Subcutaneous adipose tissue (tissue), 4 donors: Measurements from ENCODE around the gene BORCS5. TPM values are rescaled to one million over a fixed set of nuclear protein-coding genes. Genes with fewer than 3 reads are reported as not detected.

Source experiments
- CTCF ChIP-seq: fragments of 450-650 bp; IDR thresholded peaks from one replicate; pipeline ENCODE4 v1.5.1; 2016; ENCODE audit warnings: low read depth, mild to moderate bottlenecking, control low read depth, antibody characterized with exemption, moderate library complexity
- total RNA-seq, 4 donors: library from RNA; depleted of rRNA; stranded (reverse); fragments of >200 nt; gene quantifications; one replicate each; pipeline ENCODE4 v1.1.0, GENCODE V29; 2016

Gene BORCS5
- total RNA-seq, 4 donors from 2014 or later: 9.8 to 21.4 (median 14.6) TPM

DNA sequence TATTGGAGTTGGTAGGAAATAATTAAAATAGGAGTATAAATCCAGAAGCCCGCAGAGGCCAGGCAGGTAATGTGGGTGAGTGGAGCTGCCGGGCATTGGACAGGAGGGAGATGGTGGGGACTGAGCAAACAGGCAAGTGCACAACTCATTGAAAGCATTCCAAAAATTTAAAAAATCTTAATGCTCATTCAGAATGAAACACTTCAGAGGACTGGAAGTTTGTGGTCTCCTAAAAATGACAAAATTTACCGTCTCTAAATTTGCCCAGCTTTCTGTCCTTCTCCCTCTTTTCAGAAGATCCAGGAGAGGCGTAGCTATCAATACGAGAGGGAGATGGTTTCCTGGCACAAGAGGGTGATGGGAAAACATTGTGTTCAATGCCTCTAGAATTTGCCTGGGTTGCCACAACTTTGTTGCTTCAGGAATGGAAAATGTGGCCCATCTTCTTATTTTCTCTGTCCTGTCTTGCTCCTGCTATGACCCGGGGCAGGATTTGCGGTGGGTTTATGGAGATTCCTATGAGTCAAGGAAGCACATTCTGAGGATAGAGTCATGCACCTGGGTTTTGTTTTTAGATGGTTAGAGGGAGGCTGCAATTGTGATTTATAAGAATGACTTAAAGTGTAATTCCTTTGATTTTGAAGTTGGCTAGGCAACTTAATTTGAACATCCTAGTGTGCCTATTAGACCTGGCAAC is 72.2 kb downstream of the BORCS5 start:
- no peak for TF ChIP-seq CTCF

DNA sequence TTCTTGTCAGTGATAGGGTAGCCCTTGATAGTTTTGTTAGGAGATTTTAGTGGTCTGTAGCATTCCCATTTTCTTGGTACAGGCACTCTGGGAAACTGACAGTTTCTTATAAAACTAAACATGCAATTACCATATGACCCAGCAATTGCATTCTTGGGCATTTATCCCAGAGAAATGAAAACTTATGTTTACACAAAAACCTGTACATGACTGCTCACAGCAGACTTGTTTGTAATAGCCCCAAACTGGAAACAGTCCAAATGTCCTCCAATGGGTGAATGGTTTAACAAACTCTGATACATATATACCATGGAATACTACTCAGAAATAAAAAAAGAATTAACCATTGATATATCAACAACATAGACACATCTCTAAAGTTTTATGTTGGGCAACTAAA is 75.5 kb downstream of the BORCS5 start:
- no peak for TF ChIP-seq CTCF

DNA sequence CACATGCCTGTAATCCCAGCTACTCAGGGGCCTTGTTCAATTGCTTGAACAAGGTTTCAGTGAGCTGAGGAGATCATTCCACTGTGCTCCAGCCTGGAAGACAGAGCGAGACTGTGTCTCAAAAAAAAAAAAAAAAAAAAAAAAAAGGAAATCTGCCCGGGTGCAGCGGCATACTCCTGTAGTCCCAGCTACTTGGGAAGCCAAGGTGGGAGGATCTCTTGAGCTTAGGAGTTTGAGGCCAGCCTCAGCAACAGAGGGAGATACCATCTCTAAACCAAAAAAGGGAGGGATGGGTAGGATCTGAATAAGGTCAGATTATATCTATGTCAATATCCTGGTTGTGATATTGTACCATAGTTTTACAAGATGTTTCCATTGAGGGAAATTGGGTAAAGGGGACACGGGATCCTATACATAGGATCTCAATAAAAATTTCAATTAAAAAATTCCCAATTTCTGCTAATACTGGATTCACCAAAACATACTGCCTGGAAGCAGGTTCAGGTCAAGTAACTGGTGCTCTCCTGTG is 76.4 kb downstream of the BORCS5 start:
- TF ChIP-seq CTCF: no peak

- no peak for TF ChIP-seq CTCF
These were observed 80.0 kb downstream of the BORCS5 start for GRCh38 chr12:12436831-12437345.

DNA sequence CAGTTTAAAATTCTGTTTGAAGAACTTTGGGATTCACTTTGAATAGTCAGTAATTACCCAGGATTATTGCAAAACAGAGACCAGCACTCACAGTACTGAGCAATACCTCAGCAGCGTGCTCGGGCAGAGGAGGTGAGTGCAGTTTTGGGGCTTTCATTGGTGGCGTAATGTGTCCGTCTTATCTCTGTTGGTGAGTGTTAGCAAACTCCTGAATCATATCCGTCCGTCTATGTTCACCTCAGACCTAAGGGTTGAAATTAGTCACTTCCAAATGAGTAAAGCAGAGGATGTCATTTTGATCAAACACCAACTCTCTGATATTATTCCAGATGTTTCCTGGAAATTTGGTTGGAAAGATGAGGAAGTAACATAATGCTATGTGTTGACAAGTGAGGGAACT is 82.8 kb downstream of the BORCS5 start:
- TF ChIP-seq CTCF: no peak

DNA sequence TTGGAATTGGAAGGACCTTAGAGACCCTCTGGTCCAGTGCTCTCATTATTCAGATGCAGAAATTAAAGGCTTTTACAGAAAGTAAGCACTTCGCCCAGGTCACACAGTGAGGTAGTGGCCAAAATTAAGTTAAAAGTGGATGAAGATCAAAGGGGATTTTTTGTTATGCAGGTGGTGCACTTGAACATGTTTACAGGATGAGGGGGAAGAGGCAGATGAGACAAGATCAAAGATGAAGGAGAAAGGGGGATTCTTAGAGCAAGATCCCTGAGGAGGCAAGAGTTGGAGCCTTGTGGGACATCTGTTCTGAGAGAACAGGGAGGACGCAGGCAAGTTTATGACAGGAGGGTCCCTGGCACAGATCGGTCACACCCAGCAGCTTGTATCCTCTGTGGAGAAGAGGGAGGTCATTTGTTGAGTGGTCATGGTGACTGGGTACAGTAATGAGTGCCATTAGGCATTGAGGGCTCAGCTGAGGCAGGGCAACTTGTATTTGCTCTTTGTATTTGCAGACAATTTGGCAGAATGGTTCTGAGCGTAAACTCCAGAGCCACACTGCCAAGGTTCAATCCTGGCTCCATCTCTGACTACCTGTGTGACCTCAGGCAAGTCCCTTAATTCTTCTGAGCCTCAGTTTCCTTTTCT is 84.0 kb downstream of the BORCS5 start:
- TF ChIP-seq CTCF: no peak

- no peak for TF ChIP-seq CTCF
These were observed 84.5 kb downstream of the BORCS5 start for GRCh38 chr12:12441429-12441807.
